Activated CD4-positive, alpha-beta T cell treated with anti-CD3 and anti-CD28 coated beads for 36 hours (primary cell): ENCODE measurements around the gene CEP164. TPM values are rescaled to one million over a fixed set of nuclear protein-coding genes. Genes with fewer than 3 reads are reported as not detected.
"Not testable (repeated sequence)": the region's sequence is repeated elsewhere in the genome, so short reads cannot be mapped to it uniquely, and the experiment has no call there.

Experiments
- ATAC-seq: fragments of 200-7000 bp; cut with Tn5 transposase; one replicate; pipeline ENCODE4 v1.10.0; 2021; ENCODE audit warnings: mild to moderate bottlenecking, moderate library complexity
- CTCF ChIA-PET: fragments of 350-600 bp; sonication (Branson Sonifier 250); formaldehyde crosslinking; loops from one replicate; lab custom pipeline; 2021; ENCODE audit warnings: antibody characterized with exemption; lab: Charles Lee
- POLR2A ChIA-PET: fragments of 350-600 bp; sonication (Branson Sonifier 250); formaldehyde crosslinking; loops from one replicate; lab custom pipeline; 2021; ENCODE audit warnings: antibody characterized with exemption, inconsistent platforms; lab: Charles Lee
- DNase-seq: peaks from one replicate; pipeline ENCODE4 v3.0.0-alpha.2; 2020
- H3K27ac Mint-ChIP-seq: one replicate; pipeline ENCODE4 v1.8.0; 2021; ENCODE audit warnings: mixed read lengths
- H3K27me3 Mint-ChIP-seq: one replicate; pipeline ENCODE4 v1.8.0; 2021; ENCODE audit warnings: mixed read lengths
- H3K36me3 Mint-ChIP-seq: one replicate; pipeline ENCODE4 v1.8.0; 2021; ENCODE audit warnings: low read depth, mixed read lengths
- H3K4me1 Mint-ChIP-seq: one replicate; pipeline ENCODE4 v1.8.0; 2021; ENCODE audit warnings: mixed read lengths
- H3K4me3 Mint-ChIP-seq: one replicate; pipeline ENCODE4 v1.8.0; 2021; ENCODE audit warnings: mild to moderate bottlenecking, moderate library complexity, mixed read lengths
- H3K9me3 Mint-ChIP-seq: one replicate; pipeline ENCODE4 v1.8.0; 2021; ENCODE audit warnings: low read depth, mixed read lengths
- intact Hi-C, 2 experiments: fragments of 100-400 bp; cut with DNase I in 1 of 2; cut with micrococcal nuclease in 1 of 2; formaldehyde crosslinking; loops; one replicate each; pipeline versions ENCODE4 v1.14.2 to v1.15.1; 2022 to 2024; cut with DNase I, micrococcal nuclease
- total RNA-seq, 2 experiments: library from RNA; stranded (reverse); gene quantifications; one replicate each; pipeline ENCODE4 v1.2.3, GENCODE V29; 2021

CEP164 gene
- total RNA-seq, 2 experiments from 2014 or later, result 30.3 to 31.0 TPM

- H3K27me3 Mint-ChIP-seq, result no peaks in the 10 kb centered on the region
- H3K4me1 Mint-ChIP-seq, result no peaks in the 10 kb centered on the region
- peaks cover 25% of the 10 kb centered on the region for H3K36me3 Mint-ChIP-seq
- no peak overlapping the region for H3K27ac Mint-ChIP-seq
- H3K4me3 Mint-ChIP-seq, result no peak overlapping the region
- POLR2A ChIA-PET, result no interaction called here
- no peaks in the 10 kb centered on the region for H3K9me3 Mint-ChIP-seq
- DNase-seq, result no peak
- CTCF ChIA-PET, result no interaction called here
- ATAC-seq, result no peak
- intact Hi-C loops, result no loop called here
These were observed 57.8 kb downstream of the CEP164 start for GRCh38 chr11:117385471-117385870.

GRCh38 chr11:117385906-117386305, 58.3 kb downstream of the CEP164 start:
- ChIA-PET CTCF (no interaction called here), POLR2A (no interaction called here)
- Mint-ChIP-seq H3K4me1 (no peaks in the 10 kb centered on the region), H3K27me3 (no peaks in the 10 kb centered on the region), H3K9me3 (no peaks in the 10 kb centered on the region), H3K27ac (no peak overlapping the region), H3K4me3 (no peak overlapping the region), H3K36me3 (peaks cover 24% of the 10 kb centered on the region)
- intact Hi-C loops, result no loop called here
- ATAC-seq (no peak), DNase-seq (no peak)

- no peaks in the 10 kb centered on the region for H3K4me1 Mint-ChIP-seq
- no peak for DNase-seq
- no peak overlapping the region for H3K4me3 Mint-ChIP-seq
- ChIA-PET POLR2A (no interaction called here), CTCF (interaction anchor here (0.7 kb wide), 1 partner anchor 413 kb away, joined by 3 read pairs; no protein-coding TSS in a partner anchor)
- intact Hi-C loops, result no loop called here
- no peaks in the 10 kb centered on the region for H3K27me3 Mint-ChIP-seq
- peaks cover 30% of the 10 kb centered on the region for H3K36me3 Mint-ChIP-seq
- H3K27ac Mint-ChIP-seq, result no peak overlapping the region
- H3K9me3 Mint-ChIP-seq, result no peaks in the 10 kb centered on the region
- no peak for ATAC-seq
These were observed 60.5 kb downstream of the CEP164 start for GRCh38 chr11:117387992-117388755.

GRCh38 chr11:117390743-117391142, 63.1 kb downstream of the CEP164 start:
- Mint-ChIP-seq H3K27me3 (no peaks in the 10 kb centered on the region), H3K9me3 (no peaks in the 10 kb centered on the region), H3K4me3 (no peak overlapping the region), H3K36me3 (peaks cover 35% of the 10 kb centered on the region), H3K4me1 (no peaks in the 10 kb centered on the region), H3K27ac (no peak overlapping the region)
- DNase-seq (no peak), ATAC-seq (no peak)
- CTCF ChIA-PET, result interaction anchor here (0.8 kb wide), 1 partner anchor 21 kb away, joined by 6 read pairs; no protein-coding TSS in a partner anchor
- POLR2A ChIA-PET, result no interaction called here
- intact Hi-C loops, result no loop called here

- POLR2A ChIA-PET, result no interaction called here
- H3K27me3 Mint-ChIP-seq, result no peaks in the 10 kb centered on the region
- H3K36me3 Mint-ChIP-seq, result peaks cover 39% of the 10 kb centered on the region
- no peaks in the 10 kb centered on the region for H3K9me3 Mint-ChIP-seq
- no peak overlapping the region for H3K4me3 Mint-ChIP-seq
- H3K4me1 Mint-ChIP-seq, result no peaks in the 10 kb centered on the region
- H3K27ac Mint-ChIP-seq, result no peak overlapping the region
- DNase-seq, result no peak
- CTCF ChIA-PET, result interaction anchor here (0.8 kb wide), 1 partner anchor 20 kb away, joined by 6 read pairs; no protein-coding TSS in a partner anchor
- intact Hi-C loops, result no loop called here
- no peak for ATAC-seq
These were observed 63.5 kb downstream of the CEP164 start for GRCh38 chr11:117391181-117391580.

- Mint-ChIP-seq H3K27ac (no peak overlapping the region), H3K9me3 (no peaks in the 10 kb centered on the region), H3K4me1 (no peaks in the 10 kb centered on the region), H3K36me3 (peaks cover 45% of the 10 kb centered on the region), H3K4me3 (no peak overlapping the region), H3K27me3 (no peaks in the 10 kb centered on the region)
- ChIA-PET POLR2A (no interaction called here), CTCF (interaction anchor here (0.6 kb wide), 1 partner anchor 1118 kb away, joined by 3 read pairs; no protein-coding TSS in a partner anchor)
- ATAC-seq (no peak), DNase-seq (no peak)
- intact Hi-C loops, result no loop called here
These were observed 64.5 kb downstream of the CEP164 start for GRCh38 chr11:117392001-117392690.

- ATAC-seq, result no peak
- Mint-ChIP-seq H3K27ac (no peak overlapping the region), H3K36me3 (peaks cover 53% of the 10 kb centered on the region), H3K4me3 (no peak overlapping the region), H3K27me3 (no peaks in the 10 kb centered on the region), H3K9me3 (peaks cover 2% of the 10 kb centered on the region), H3K4me1 (no peaks in the 10 kb centered on the region)
- intact Hi-C loops, result no loop called here
- POLR2A ChIA-PET, result no interaction called here
- CTCF ChIA-PET, result interaction anchor here (0.6 to 1.1 kb wide), 2 partner anchors 194 to 956 kb away, joined by 3 read pairs; no protein-coding TSS in a partner anchor
- DNase-seq, result no peak
These were observed 65.3 kb downstream of the CEP164 start for GRCh38 chr11:117392979-117393378.

GRCh38 chr11:117394221-117394925, 66.7 kb downstream of the CEP164 start:
- intact Hi-C loops, result no loop called here
- DNase-seq, result no peak
- POLR2A ChIA-PET, result no interaction called here
- H3K9me3 Mint-ChIP-seq, result peaks cover 4% of the 10 kb centered on the region
- peaks cover 63% of the 10 kb centered on the region for H3K36me3 Mint-ChIP-seq
- H3K27me3 Mint-ChIP-seq, result no peaks in the 10 kb centered on the region
- no peak for ATAC-seq
- CTCF ChIA-PET, result interaction anchor here (0.5 kb wide), 1 partner anchor 87 kb away, joined by 5 read pairs; no protein-coding TSS in a partner anchor
- H3K4me3 Mint-ChIP-seq, result no peak overlapping the region
- no peak overlapping the region for H3K27ac Mint-ChIP-seq
- H3K4me1 Mint-ChIP-seq, result no peaks in the 10 kb centered on the region

- no peak for DNase-seq
- peaks cover 74% of the 10 kb centered on the region for H3K36me3 Mint-ChIP-seq
- no peak for ATAC-seq
- peaks cover 4% of the 10 kb centered on the region for H3K9me3 Mint-ChIP-seq
- H3K4me1 Mint-ChIP-seq, result no peaks in the 10 kb centered on the region
- intact Hi-C loops, result no loop called here
- H3K27me3 Mint-ChIP-seq, result no peaks in the 10 kb centered on the region
- POLR2A ChIA-PET, result no interaction called here
- CTCF ChIA-PET, result interaction anchor here (0.5 to 1.3 kb wide), 2 partner anchors 31 to 423 kb away, joined by 3 to 5 read pairs; no protein-coding TSS in a partner anchor
- H3K4me3 Mint-ChIP-seq, result no peak overlapping the region
- H3K27ac Mint-ChIP-seq, result no peak overlapping the region
These were observed 67.8 kb downstream of the CEP164 start for GRCh38 chr11:117395476-117395875.

GRCh38 chr11:117396970-117397369, 69.3 kb downstream of the CEP164 start:
- ATAC-seq, result no peak
- CTCF ChIA-PET, result no interaction called here
- no peak overlapping the region for H3K27ac Mint-ChIP-seq

GRCh38 chr11:117398618-117399017, 71.0 kb downstream of the CEP164 start:
- intact Hi-C loops, H3K4me1 Mint-ChIP-seq: not testable (repeated sequence)

More at GRCh38 chr11:117396970-117397369, 69.3 kb downstream of the CEP164 start:
- Mint-ChIP-seq H3K4me1 (no peaks in the 10 kb centered on the region), H3K4me3 (no peak overlapping the region), H3K36me3 (peaks cover 78% of the 10 kb centered on the region), H3K27me3 (no peaks in the 10 kb centered on the region), H3K9me3 (peaks cover 4% of the 10 kb centered on the region)
- intact Hi-C loops, result no loop called here
- POLR2A ChIA-PET, result no interaction called here
- DNase-seq, result no peak

More at GRCh38 chr11:117398618-117399017, 71.0 kb downstream of the CEP164 start:
- CTCF ChIA-PET, result interaction anchor here (0.8 kb wide), 1 partner anchor 180 kb away, joined by 4 read pairs; no protein-coding TSS in a partner anchor
- H3K27ac Mint-ChIP-seq, DNase-seq, POLR2A ChIA-PET, H3K9me3 Mint-ChIP-seq, H3K27me3 Mint-ChIP-seq, H3K4me3 Mint-ChIP-seq, ATAC-seq: not testable (repeated sequence)
- peaks cover 81% of the 10 kb centered on the region for H3K36me3 Mint-ChIP-seq
